Left lung (tissue), 14 donors: ENCODE data around the gene CLMN. TPM values are rescaled to one million over a fixed set of nuclear protein-coding genes. Genes with fewer than 3 reads are reported as not detected.

Source experiments
- ATAC-seq: fragments of 200-7000 bp; cut with Tn5 transposase; one replicate; pipeline ENCODE4 v1.9.1; 2020; ENCODE audit warnings: moderate library complexity
- DNase-seq, 4 donors: peaks; one replicate each; pipeline ENCODE4 v3.0.0-alpha.2; 2013 to 2020
- H3K27ac ChIP-seq, 2 donors: fragments of 200-600 bp; sonication (generic) in 1 of 2; one replicate each; pipeline versions ENCODE4 v1.5.0 to v1.8.0; 2020 to 2021
- H3K27me3 ChIP-seq, 2 donors: fragments of 200-600 bp; sonication (generic) in 1 of 2; one replicate each; pipeline versions ENCODE4 v1.5.0 to v1.8.0; 2020 to 2021
- H3K36me3 ChIP-seq, 2 donors: fragments of 200-600 bp; sonication (generic) in 1 of 2; one replicate each; pipeline versions ENCODE4 v1.5.0 to v1.8.0; 2020 to 2021
- H3K4me1 ChIP-seq, 2 donors: fragments of 200-600 bp; one replicate each; pipeline ENCODE4 v1.8.0; 2021
- H3K4me3 ChIP-seq, 2 donors: fragments of 200-600 bp; sonication (generic) in 1 of 2; one replicate each; pipeline versions ENCODE4 v1.5.0 to v1.8.0; 2020 to 2021; ENCODE audit warnings: mild to moderate bottlenecking in 1 of 2
- H3K9me3 ChIP-seq, 2 donors: fragments of 200-600 bp; sonication (generic) in 1 of 2; one replicate each; pipeline versions ENCODE4 v1.5.0 to v1.8.0; 2020 to 2021
- CTCF ChIP-seq, 2 donors: fragments of 200-600 bp; sonication (generic) in 1 of 2; IDR thresholded peaks; one replicate each; pipeline versions ENCODE4 v1.5.0 to v1.8.0; 2021; ENCODE audit warnings: antibody characterized with exemption in 2 of 2
- intact Hi-C, 2 donors: fragments of 100-400 bp; cut with DNase I; formaldehyde crosslinking; loops; one replicate each; pipeline versions ENCODE4 v1.11.2 to v1.14.2; 2022
- long read RNA-seq, 12 donors: library from polyadenylated mRNA in 2 of 12; unstranded in 2 of 12; transcript quantifications; one replicate each; pipeline ENCODE4 v2.0.0 and lab custom pipeline, GENCODE V29; 2019 to 2026
- polyA plus RNA-seq, 6 donors: library from polyadenylated mRNA; unstranded; fragments of 120-200 nt; gene quantifications; one replicate each; pipeline ENCODE4 v1.2.1, GENCODE V29; 2013; ENCODE audit not compliant: insufficient read length in 6 of 6
- total RNA-seq, 2 donors: library from RNA; stranded (reverse); fragmentation: NEBNext Ultra II Directional; extraction: Animal tissue kit (Norgen Biotek cat#: 25700); gene quantifications; one replicate each; pipeline ENCODE4 v1.2.1, GENCODE V29; 2021
- donor health status: DM: no; HTN: yes; CAD: no.
- donor health status: DM: no; HTN: no; CAD: no.

The CLMN gene
- 10 to 100 TPM; 20.1 to 30.0 TPM for total RNA-seq
- 10 to 100 TPM; 10.3 to 19.4 (median 12.4) TPM for polyA plus RNA-seq
- long read RNA-seq, donor 1, full-length matches to known transcripts: 1 of 1 reads
- long read RNA-seq, donor 1, partial matches to known transcripts: 0 of 1 reads
- long read RNA-seq, donor 1, other reads (novel, unspliced or antisense): 0 of 1 reads
- long read RNA-seq, donor 2, partial matches to known transcripts: 6 of 6 reads
- long read RNA-seq, donor 2, other reads (novel, unspliced or antisense): 0 of 6 reads
- long read RNA-seq, donor 3: 0 reads
- long read RNA-seq, donor 4, full-length matches to known transcripts: 1 of 8 reads
- long read RNA-seq, donor 4, partial matches to known transcripts: 4 of 8 reads
- long read RNA-seq, donor 4, other reads (novel, unspliced or antisense): 3 of 8 reads
- long read RNA-seq, donor 5, partial matches to known transcripts: 5 of 5 reads
- long read RNA-seq, donor 5, other reads (novel, unspliced or antisense): 0 of 5 reads
- long read RNA-seq, donor 6: 0 reads
- long read RNA-seq, donor 7: 0 reads
- long read RNA-seq, donor 8, partial matches to known transcripts: 0 of 1 reads
- long read RNA-seq, donor 8, other reads (novel, unspliced or antisense): 0 of 1 reads
- long read RNA-seq, donor 9: 0 reads
- long read RNA-seq, donor 10, partial matches to known transcripts: 6 of 7 reads
- long read RNA-seq, donor 10, other reads (novel, unspliced or antisense): 1 of 7 reads
- long read RNA-seq, donor 11: 0 reads
- long read RNA-seq, donor 12: 0 reads

- Histone ChIP-seq H3K4me3 (peak within 1 kb of the TSS; percentile 74 to 75), H3K27ac (peak within 1 kb of the TSS in 1 of 2 donors; percentile 55), H3K27me3 (peaks cover 0 to 34% of the 10 kb centered on the region in 2 donors), H3K4me1 (peaks cover 0 to 35% of the 10 kb centered on the region in 2 donors), H3K36me3 (no peaks in the 10 kb centered on the region), H3K9me3 (no peaks in the 10 kb centered on the region)
- DNase-seq (peak in 3 of 4 donors; percentile 41 to 85 (median 47)), ATAC-seq (peak; percentile 77)
- intact Hi-C loops: no loop called here
- no peak for TF ChIP-seq CTCF (IDR thresholded peaks at IDR 0.05)
Measured at GRCh38 chr14:95319312-95320077, at the start of gene CLMN. Gene CLMN, minus strand, starts transcription at chr14:95319908. Its CDS starts 116 bp downstream, at chr14:95319792.

GRCh38 chr14:95365401-95365800 lies 45.7 kb upstream of the CLMN start:
- TF ChIP-seq CTCF (IDR thresholded peaks at IDR 0.05): no peak
- H3K4me1 ChIP-seq: peaks cover 0 to under 1% of the 10 kb centered on the region in 2 donors
- intact Hi-C loops: no loop called here
- no peaks in the 10 kb centered on the region for H3K9me3 ChIP-seq
- H3K36me3 ChIP-seq: no peaks in the 10 kb centered on the region
- no peak for DNase-seq
- H3K27me3 ChIP-seq: peaks cover 5 to 44% of the 10 kb centered on the region in 2 donors
- no peak overlapping the region for H3K4me3 ChIP-seq
- H3K27ac ChIP-seq: no peak overlapping the region
- no peak for ATAC-seq

- no peaks in the 10 kb centered on the region for H3K9me3 ChIP-seq
- H3K27me3 ChIP-seq: peaks cover 8 to 51% of the 10 kb centered on the region in 2 donors
- DNase-seq: no peak
- H3K27ac ChIP-seq: no peak overlapping the region
- intact Hi-C loops: no loop called here
- H3K4me1 ChIP-seq: peaks cover 0 to 4% of the 10 kb centered on the region in 2 donors
- no peak overlapping the region for H3K4me3 ChIP-seq
- no peak for TF ChIP-seq CTCF (IDR thresholded peaks at IDR 0.05)
- no peak for ATAC-seq
- no peaks in the 10 kb centered on the region for H3K36me3 ChIP-seq
Measured at GRCh38 chr14:95364481-95365209, 44.9 kb upstream of the CLMN start.

- peaks cover 0 to 4% of the 10 kb centered on the region in 2 donors for H3K4me1 ChIP-seq
- no peaks in the 10 kb centered on the region for H3K36me3 ChIP-seq
- H3K27me3 ChIP-seq: peaks cover 8 to 55% of the 10 kb centered on the region in 2 donors
- H3K4me3 ChIP-seq: no peak overlapping the region
- DNase-seq (no peak), ATAC-seq (no peak)
- no peaks in the 10 kb centered on the region for H3K9me3 ChIP-seq
- H3K27ac ChIP-seq: no peak overlapping the region
- no peak for TF ChIP-seq CTCF (IDR thresholded peaks at IDR 0.05)
- intact Hi-C loops: no loop called here
Measured at GRCh38 chr14:95363468-95363954, 43.8 kb upstream of the CLMN start.
